Liver (tissue), 9 donors: ENCODE results near the gene SLC44A1. TPM values are rescaled to one million over a fixed set of nuclear protein-coding genes. Genes with fewer than 3 reads are reported as not detected.

Experiments used
- DNase-seq: peaks from one replicate; pipeline ENCODE4 v3.0.0-alpha.2; 2017; ENCODE audit warnings: low spot score
- H3K27ac ChIP-seq, 2 donors: one replicate each; pipeline ENCODE4 v1.7.0; 2013; ENCODE audit warnings: inconsistent platforms in 2 of 2, low read length in 2 of 2, control low read depth in 1 of 2, low read depth in 1 of 2, mild to moderate bottlenecking in 1 of 2
- H3K27me3 ChIP-seq, 4 donors: one replicate each; pipeline versions ENCODE4 v1.6.1 to v1.7.0; 2013; ENCODE audit warnings: low read length in 3 of 4, inconsistent platforms in 1 of 4, mild to moderate bottlenecking in 1 of 4, moderate library complexity in 1 of 4; ENCODE audit not compliant: control insufficient read depth in 4 of 4, insufficient read depth in 4 of 4
- H3K36me3 ChIP-seq, 4 donors: one replicate each; pipeline versions ENCODE4 v1.6.1 to v1.7.0; 2013; ENCODE audit warnings: low read length in 3 of 4, mild to moderate bottlenecking in 3 of 4, low read depth in 1 of 4, moderate library complexity in 1 of 4; ENCODE audit not compliant: control insufficient read depth in 4 of 4, insufficient read depth in 3 of 4
- H3K4me1 ChIP-seq, 4 donors: one replicate each; pipeline versions ENCODE4 v1.6.1 to v1.7.0; 2013; ENCODE audit warnings: low read length in 3 of 4, mild to moderate bottlenecking in 3 of 4, moderate library complexity in 1 of 4; ENCODE audit not compliant: control insufficient read depth in 4 of 4, insufficient read depth in 4 of 4
- H3K4me3 ChIP-seq, 3 donors: one replicate each; pipeline versions ENCODE4 v1.6.1 to v1.7.0; 2013; ENCODE audit warnings: low read length in 3 of 3, control low read depth in 1 of 3, low read depth in 1 of 3, mild to moderate bottlenecking in 1 of 3
- H3K9ac ChIP-seq, 2 donors: one replicate each; pipeline ENCODE4 v1.7.0; 2013; ENCODE audit warnings: low read length in 2 of 2, mild to moderate bottlenecking in 2 of 2, moderate library complexity in 2 of 2, control low read depth in 1 of 2, low read depth in 1 of 2
- H3K9me3 ChIP-seq, 4 donors: one replicate each; pipeline versions ENCODE4 v1.6.1 to v1.7.0; 2013; ENCODE audit warnings: low read length in 3 of 4; ENCODE audit not compliant: control insufficient read depth in 4 of 4
- ATF3 ChIP-seq: IDR thresholded peaks from 2 replicates; pipeline ENCODE4 v1.6.1; 2016; ENCODE audit warnings: antibody characterized with exemption
- EGR1 ChIP-seq, 2 donors: IDR thresholded peaks; 2 replicates each; pipeline ENCODE4 v1.6.1; 2016 to 2018; ENCODE audit warnings: antibody characterized with exemption in 2 of 2, low read depth in 2 of 2
- FOXA1 ChIP-seq: IDR thresholded peaks from 2 replicates; pipeline ENCODE4 v1.6.1; 2016; ENCODE audit warnings: antibody characterized with exemption
- FOXA2 ChIP-seq: IDR thresholded peaks from 2 replicates; pipeline ENCODE4 v1.6.1; 2016; ENCODE audit warnings: antibody characterized with exemption
- GABPA ChIP-seq, 2 donors: IDR thresholded peaks in 1 of 2; conservative IDR thresholded peaks in 1 of 2; 2 replicates each; pipeline ENCODE4 v1.6.1; 2016; ENCODE audit warnings: antibody characterized with exemption in 2 of 2, mild to moderate bottlenecking in 1 of 2, moderate library complexity in 1 of 2
- HNF4A ChIP-seq, 2 donors: conservative IDR thresholded peaks; 2 replicates each; pipeline ENCODE4 v1.6.1; 2016; ENCODE audit warnings: antibody characterized with exemption in 2 of 2, mild to moderate bottlenecking in 2 of 2
- HNF4G ChIP-seq: IDR thresholded peaks from 2 replicates; pipeline ENCODE4 v1.6.1; 2016; ENCODE audit warnings: antibody characterized with exemption
- JUND ChIP-seq, 2 donors: IDR thresholded peaks; 2 replicates each; pipeline ENCODE4 v1.6.1; 2016; ENCODE audit warnings: antibody characterized with exemption in 2 of 2
- NR2F2 ChIP-seq: IDR thresholded peaks from 2 replicates; pipeline ENCODE4 v1.6.1; 2016; ENCODE audit warnings: antibody characterized with exemption
- RAD21 ChIP-seq, 2 donors: IDR thresholded peaks; 2 replicates each; pipeline ENCODE4 v1.6.1; 2016; ENCODE audit warnings: antibody characterized with exemption in 2 of 2, mild to moderate bottlenecking in 2 of 2
- RXRA ChIP-seq, 2 donors: IDR thresholded peaks; 2 replicates each; pipeline ENCODE4 v1.6.1; 2017 to 2018; ENCODE audit warnings: antibody characterized with exemption in 2 of 2, mild to moderate bottlenecking in 1 of 2
- SP1 ChIP-seq: IDR thresholded peaks from 2 replicates; pipeline ENCODE4 v1.6.1; 2018; ENCODE audit warnings: antibody characterized with exemption, mild to moderate bottlenecking
- TAF1 ChIP-seq: conservative IDR thresholded peaks from 2 replicates; pipeline ENCODE4 v1.6.1; 2016; ENCODE audit warnings: antibody characterized with exemption, mild to moderate bottlenecking
- YY1 ChIP-seq: IDR thresholded peaks from 2 replicates; pipeline ENCODE4 v1.6.1; 2016; ENCODE audit warnings: antibody characterized with exemption, mild to moderate bottlenecking
- WGBS: extraction: QIAGEN DNeasy Blood & Tissue Kit; methylation state at CpG from one replicate; pipeline ENCODE4 v1.1.7; 2013; 5-methylcytosine and 5-hydroxymethylcytosine counted together
- polyA plus RNA-seq, 2 donors: library from polyadenylated mRNA; stranded (reverse) in 1 of 2; unstranded in 1 of 2; fragments of 200-250 nt in 1 of 2; fragments of >200 nt in 1 of 2; fragmentation: Nextera tagmentation in 1 of 2; extraction: Ambion mirVana in 1 of 2; gene quantifications; one replicate each; pipeline versions ENCODE4 v1.2.1 to v1.2.3, GENCODE V29; 2013 to 2015
- total RNA-seq, 2 donors: library from RNA; depleted of rRNA; stranded (reverse); fragments of >200 nt; gene quantifications; one replicate each; pipeline ENCODE4 v1.2.3, GENCODE V29; 2014
- TF ChIP-seq, protein P1 (sequence below): IDR thresholded peaks from 2 replicates; pipeline ENCODE4 v1.6.1; 2016; ENCODE audit warnings: antibody characterized with exemption, mild to moderate bottlenecking
- TF ChIP-seq, protein P2 (sequence below): IDR thresholded peaks from 2 replicates; pipeline ENCODE4 v1.6.1; 2016; ENCODE audit warnings: antibody characterized with exemption
- TF ChIP-seq, protein P3 (sequence below): IDR thresholded peaks from 2 replicates; pipeline ENCODE4 v1.6.1; 2016; ENCODE audit warnings: antibody characterized with exemption
- donor health status: healthy.
- donor health status: healthy.
- donor health status: healthy.
- donor health status: healthy.
- donor health status: healthy.

The SLC44A1 gene
- total and polyA plus RNA-seq, 4 donors: 18.1 to 73.1 (median 53.1) TPM

- Histone ChIP-seq H3K36me3 (no peaks in the 10 kb centered on the region), H3K27me3 (no peaks in the 10 kb centered on the region), H3K9me3 (no peaks in the 10 kb centered on the region), H3K9ac (no peak overlapping the region), H3K4me3 (peak overlapping the region; percentile 64 to 87 (median 70)), H3K27ac (no peak overlapping the region), H3K4me1 (peaks cover 0 to 13% (median 8%) of the 10 kb centered on the region in 4 donors)
- TF ChIP-seq FOXA1: no peak
- TF ChIP-seq, protein P1, sequence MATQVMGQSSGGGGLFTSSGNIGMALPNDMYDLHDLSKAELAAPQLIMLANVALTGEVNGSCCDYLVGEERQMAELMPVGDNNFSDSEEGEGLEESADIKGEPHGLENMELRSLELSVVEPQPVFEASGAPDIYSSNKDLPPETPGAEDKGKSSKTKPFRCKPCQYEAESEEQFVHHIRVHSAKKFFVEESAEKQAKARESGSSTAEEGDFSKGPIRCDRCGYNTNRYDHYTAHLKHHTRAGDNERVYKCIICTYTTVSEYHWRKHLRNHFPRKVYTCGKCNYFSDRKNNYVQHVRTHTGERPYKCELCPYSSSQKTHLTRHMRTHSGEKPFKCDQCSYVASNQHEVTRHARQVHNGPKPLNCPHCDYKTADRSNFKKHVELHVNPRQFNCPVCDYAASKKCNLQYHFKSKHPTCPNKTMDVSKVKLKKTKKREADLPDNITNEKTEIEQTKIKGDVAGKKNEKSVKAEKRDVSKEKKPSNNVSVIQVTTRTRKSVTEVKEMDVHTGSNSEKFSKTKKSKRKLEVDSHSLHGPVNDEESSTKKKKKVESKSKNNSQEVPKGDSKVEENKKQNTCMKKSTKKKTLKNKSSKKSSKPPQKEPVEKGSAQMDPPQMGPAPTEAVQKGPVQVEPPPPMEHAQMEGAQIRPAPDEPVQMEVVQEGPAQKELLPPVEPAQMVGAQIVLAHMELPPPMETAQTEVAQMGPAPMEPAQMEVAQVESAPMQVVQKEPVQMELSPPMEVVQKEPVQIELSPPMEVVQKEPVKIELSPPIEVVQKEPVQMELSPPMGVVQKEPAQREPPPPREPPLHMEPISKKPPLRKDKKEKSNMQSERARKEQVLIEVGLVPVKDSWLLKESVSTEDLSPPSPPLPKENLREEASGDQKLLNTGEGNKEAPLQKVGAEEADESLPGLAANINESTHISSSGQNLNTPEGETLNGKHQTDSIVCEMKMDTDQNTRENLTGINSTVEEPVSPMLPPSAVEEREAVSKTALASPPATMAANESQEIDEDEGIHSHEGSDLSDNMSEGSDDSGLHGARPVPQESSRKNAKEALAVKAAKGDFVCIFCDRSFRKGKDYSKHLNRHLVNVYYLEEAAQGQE: no peak
- no peak for TF ChIP-seq NR2F2
- TF ChIP-seq SP1: no peak
- no peak for TF ChIP-seq RXRA (IDR thresholded peaks at IDR 0.05)
- no peak for TF ChIP-seq ATF3
- TF ChIP-seq EGR1 (IDR thresholded peaks at IDR 0.05; ENCODE audit: low read depth in 2 of 2): no peak
- no peak for TF ChIP-seq JUND (IDR thresholded peaks at IDR 0.05)
- no peak for TF ChIP-seq HNF4A (conservative IDR thresholded peaks at IDR 0.05)
- TF ChIP-seq TAF1: no peak
- TF ChIP-seq, protein P2, sequence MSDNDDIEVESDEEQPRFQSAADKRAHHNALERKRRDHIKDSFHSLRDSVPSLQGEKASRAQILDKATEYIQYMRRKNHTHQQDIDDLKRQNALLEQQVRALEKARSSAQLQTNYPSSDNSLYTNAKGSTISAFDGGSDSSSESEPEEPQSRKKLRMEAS: no peak
- no peak for TF ChIP-seq FOXA2
- TF ChIP-seq, protein P3, sequence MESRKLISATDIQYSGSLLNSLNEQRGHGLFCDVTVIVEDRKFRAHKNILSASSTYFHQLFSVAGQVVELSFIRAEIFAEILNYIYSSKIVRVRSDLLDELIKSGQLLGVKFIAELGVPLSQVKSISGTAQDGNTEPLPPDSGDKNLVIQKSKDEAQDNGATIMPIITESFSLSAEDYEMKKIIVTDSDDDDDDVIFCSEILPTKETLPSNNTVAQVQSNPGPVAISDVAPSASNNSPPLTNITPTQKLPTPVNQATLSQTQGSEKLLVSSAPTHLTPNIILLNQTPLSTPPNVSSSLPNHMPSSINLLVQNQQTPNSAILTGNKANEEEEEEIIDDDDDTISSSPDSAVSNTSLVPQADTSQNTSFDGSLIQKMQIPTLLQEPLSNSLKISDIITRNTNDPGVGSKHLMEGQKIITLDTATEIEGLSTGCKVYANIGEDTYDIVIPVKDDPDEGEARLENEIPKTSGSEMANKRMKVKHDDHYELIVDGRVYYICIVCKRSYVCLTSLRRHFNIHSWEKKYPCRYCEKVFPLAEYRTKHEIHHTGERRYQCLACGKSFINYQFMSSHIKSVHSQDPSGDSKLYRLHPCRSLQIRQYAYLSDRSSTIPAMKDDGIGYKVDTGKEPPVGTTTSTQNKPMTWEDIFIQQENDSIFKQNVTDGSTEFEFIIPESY: no peak
- no peak for TF ChIP-seq YY1
- no peak for TF ChIP-seq HNF4G
- no peak for TF ChIP-seq RAD21 (IDR thresholded peaks at IDR 0.05)
- TF ChIP-seq GABPA (IDR thresholded peaks at IDR 0.05 in 1 of 2, conservative IDR thresholded peaks at IDR 0.05 in 1 of 2): no peak
- no peak for DNase-seq
- WGBS: 40% methylated on average over 16 of the region's 16 CpGs
Measured at GRCh38 chr9:105447386-105447813, 202.9 kb downstream of the SLC44A1 start.

DNA sequence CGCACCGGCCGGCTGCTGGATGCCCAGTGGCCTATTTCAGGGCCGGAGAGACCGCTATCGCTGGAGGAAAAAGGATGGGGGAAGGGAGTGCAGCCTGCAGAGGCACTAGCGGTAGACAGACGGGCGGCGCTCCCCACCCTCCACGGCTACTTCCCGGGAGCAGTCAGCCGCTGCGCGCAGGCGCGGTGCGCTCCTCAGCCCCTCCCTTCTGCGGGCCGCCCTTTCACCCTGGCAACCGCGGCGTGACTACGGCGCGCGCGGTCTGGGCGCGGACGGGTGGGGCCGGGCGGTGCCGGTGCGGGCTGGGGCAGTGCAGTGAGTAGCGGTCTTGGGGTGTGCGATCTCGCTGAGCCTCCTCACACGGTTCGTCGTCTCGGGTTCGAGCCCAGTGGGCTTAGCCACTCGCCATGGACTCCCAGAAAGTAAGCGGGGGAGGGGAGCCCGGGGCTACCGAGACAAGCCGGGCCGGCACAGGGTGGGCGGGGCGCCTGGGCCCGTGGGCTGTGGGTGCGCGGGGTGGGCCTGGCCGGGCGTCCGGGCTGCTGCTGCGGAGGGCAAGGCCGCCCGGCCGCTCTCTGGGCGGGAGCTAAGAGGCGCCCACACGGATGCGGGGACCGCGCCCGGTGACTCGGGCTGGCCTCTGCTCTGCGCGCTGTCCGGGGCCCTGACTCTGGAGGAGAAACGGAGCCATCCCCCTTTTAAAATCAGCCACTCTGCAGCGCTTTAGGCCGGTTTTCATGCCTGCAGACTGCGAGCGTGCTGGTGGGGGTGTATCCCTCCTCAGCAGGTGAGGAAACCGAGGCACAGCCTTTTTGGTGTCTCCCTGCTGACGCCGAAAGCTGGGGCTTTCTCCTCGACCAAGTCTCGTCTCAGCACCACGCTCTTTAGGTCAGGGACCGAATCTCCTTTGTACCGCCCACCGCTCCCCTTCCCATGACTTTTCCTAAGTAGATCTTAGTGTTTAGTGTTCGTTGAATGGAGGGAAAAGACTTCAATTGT, 203.7 kb downstream of the SLC44A1 start, which contains the start of gene FSD1L:
Gene FSD1L, plus strand, starts transcription at position 221 of the 999 bp plus-strand sequence. Its CDS starts 187 bp downstream, at position 408.
- Histone ChIP-seq H3K27me3 (no peaks in the 10 kb centered on the region), H3K4me3 (peak within 1 kb of the TSS; percentile 64 to 87 (median 70)), H3K27ac (no peak within 1 kb of the TSS), H3K4me1 (peaks cover 0 to 13% (median 8%) of the 10 kb centered on the region in 4 donors), H3K36me3 (no peaks in the 10 kb centered on the region), H3K9ac (peak within 1 kb of the TSS in 1 of 2 donors; percentile 23), H3K9me3 (no peaks in the 10 kb centered on the region)
- 2% methylated on average over 87 of the region's 87 CpGs for WGBS
- peak; percentile 92 for DNase-seq
- no peak for TF ChIP-seq FOXA1
- TF ChIP-seq YY1: no peak
- TF ChIP-seq TAF1: no peak
- TF ChIP-seq, protein P2: no peak
- TF ChIP-seq, protein P1: peak; percentile 19
- TF ChIP-seq, protein P3: no peak
- no peak for TF ChIP-seq ATF3
- peak in 1 of 2 donors; percentile 64 for TF ChIP-seq RAD21 (IDR thresholded peaks at IDR 0.05)
- TF ChIP-seq HNF4A (conservative IDR thresholded peaks at IDR 0.05): no peak
- no peak for TF ChIP-seq EGR1 (IDR thresholded peaks at IDR 0.05; ENCODE audit: low read depth in 2 of 2)
- no peak for TF ChIP-seq HNF4G
- no peak for TF ChIP-seq JUND (IDR thresholded peaks at IDR 0.05)
